K562 (cell line): ENCODE measurements around the gene ADGRL3. TPM values are rescaled to one million over a fixed set of nuclear protein-coding genes. Genes with fewer than 3 reads are reported as not detected.

Experiments used
- AFF4 ChIP-seq: sonication (generic); formaldehyde crosslinking; IDR thresholded peaks from 2 replicates; pipeline ENCODE4 v1.8.0; 2023; ENCODE audit warnings: mild to moderate bottlenecking, missing genetic modification reagents
- DEAF1 ChIP-seq: fragments of 450-650 bp; formaldehyde crosslinking; IDR thresholded peaks from 2 replicates; pipeline ENCODE4 v1.4.0; 2020; ENCODE audit warnings: mild to moderate bottlenecking, moderate library complexity
- DIDO1 ChIP-seq: fragments of 450-650 bp; IDR thresholded peaks from 2 replicates; pipeline ENCODE4 v1.6.1; 2016; ENCODE audit warnings: low read depth, missing biosample characterization, missing genetic modification characterization
- ELF4 ChIP-seq: fragments of 450-650 bp; formaldehyde crosslinking; IDR thresholded peaks from 2 replicates; pipeline ENCODE4 v1.4.0; 2022; ENCODE audit warnings: missing genetic modification characterization
- EP300 ChIP-seq: IDR thresholded peaks from 2 replicates; pipeline ENCODE4 v1.6.1; 2012; ENCODE audit warnings: low read length, improper control_type of control experiment
- ILF3 ChIP-seq: fragments of 450-650 bp; IDR thresholded peaks from 2 replicates; pipeline ENCODE4 v1.6.1; 2018; ENCODE audit warnings: antibody characterized with exemption, mild to moderate bottlenecking, moderate library complexity, borderline replicate concordance
- MAFF ChIP-seq: IDR thresholded peaks from 2 replicates; pipeline ENCODE4 v1.6.1; 2012; ENCODE audit warnings: low read length, improper control_type of control experiment
- MXD1 ChIP-seq: fragments of 250-450 bp; sonication (Bioruptor Pico); IDR thresholded peaks from 2 replicates; pipeline ENCODE4 v1.8.0; 2021; ENCODE audit warnings: borderline replicate concordance, mild to moderate bottlenecking, moderate library complexity; ENCODE audit not compliant: poor library complexity, severe bottlenecking
- SMC3 ChIP-seq: conservative IDR thresholded peaks from 2 replicates; pipeline ENCODE4 v1.6.1; 2011; ENCODE audit warnings: low read depth, low read length, improper control_type of control experiment; ENCODE audit not compliant: insufficient read depth
- ZBTB11 ChIP-seq, 3 experiments: fragments of 200-800 bp in 1 of 3; fragments of 250-450 bp in 1 of 3; fragments of 450-650 bp in 1 of 3; sonication (Bioruptor Pico) in 1 of 3; sonication (Bioruptor generic) in 1 of 3; formaldehyde crosslinking in 1 of 3; IDR thresholded peaks; 2 replicates each; pipeline versions ENCODE4 v1.6.1 to v1.8.0; 2016 to 2022; ENCODE audit warnings: mild to moderate bottlenecking in 2 of 3, missing genetic modification characterization in 2 of 3, missing compliant biosample characterization in 1 of 3, moderate library complexity in 1 of 3
- ZMIZ1 ChIP-seq, 2 experiments: fragments of 150-350 bp in 1 of 2; IDR thresholded peaks; 2 replicates each; pipeline ENCODE4 v1.6.1; 2012 to 2016; ENCODE audit warnings: low read depth in 2 of 2, low read length in 2 of 2, mild to moderate bottlenecking in 1 of 2, moderate library complexity in 1 of 2
- ZNF121 ChIP-seq: sonication (generic); formaldehyde crosslinking; conservative IDR thresholded peaks from 2 replicates; pipeline ENCODE4 v1.8.0; 2022; ENCODE audit warnings: missing genetic modification reagents
- ZNF785 ChIP-seq: fragments of 250-450 bp; sonication (Bioruptor Pico); IDR thresholded peaks from 2 replicates; pipeline ENCODE4 v1.4.0; 2020; ENCODE audit warnings: mild to moderate bottlenecking
- ZZZ3 ChIP-seq: fragments of 450-650 bp; IDR thresholded peaks from 2 replicates; pipeline ENCODE4 v1.6.1; 2016; ENCODE audit warnings: antibody characterized with exemption, mild to moderate bottlenecking, moderate library complexity
- polyA plus RNA-seq, 8 experiments: library from polyadenylated mRNA; depleted of rRNA in 4 of 8; stranded (reverse) in 5 of 8; unstranded in 3 of 8; fragments of >200 nt; fragmentation: Nextera tagmentation in 2 of 8; fragmentation: Illumina TruSeq in 1 of 8; extraction: Ambion mirVana in 2 of 8; extraction: Trizol in 1 of 8; gene quantifications; 2 replicates each; pipeline versions ENCODE4 v1.2.1 to v1.2.3, GENCODE V29; 2011 to 2014; ENCODE audit warnings: inconsistent platforms in 1 of 8, missing spikeins in 1 of 8
- total RNA-seq, 7 experiments: library from RNA; depleted of rRNA in 6 of 7; stranded (reverse); fragments of >200 nt in 6 of 7; fragmentation: Illumina TruSeq in 2 of 7; extraction: Trizol in 2 of 7; gene quantifications; 2 replicates each; pipeline versions ENCODE4 v1.2.1 to v1.2.3, GENCODE V29; 2011 to 2021; ENCODE audit warnings: low replicate concordance in 1 of 7

ADGRL3 gene
- total and polyA plus RNA-seq, 9 of the 15 experiments (the other 6 are each of a cell fraction or from before 2014, with no cell fraction given) = 0.03 to 0.14 (median 0.04) TPM; not detected in 2

- TF ChIP-seq ZBTB11 (CRISPR knock-in tag; IDR thresholded peaks at IDR 0.05) = no peak
- no peak for TF ChIP-seq ZNF785
- no peak for TF ChIP-seq ZNF121 (CRISPR knock-in tag)
- no peak for TF ChIP-seq EP300
- TF ChIP-seq ELF4 (CRISPR knock-in tag) = no peak
- no peak for TF ChIP-seq DIDO1 (tag)
- TF ChIP-seq MAFF = no peak
- no peak for TF ChIP-seq SMC3
- TF ChIP-seq MXD1 = no peak
- TF ChIP-seq DEAF1 (CRISPR knock-in tag) = no peak
- TF ChIP-seq AFF4 (CRISPR knock-in tag) = no peak
- no peak for TF ChIP-seq ZZZ3
- TF ChIP-seq ILF3 = no peak
- no peak for TF ChIP-seq ZMIZ1 (IDR thresholded peaks at IDR 0.05; ENCODE audit: low read depth in 2 of 2, low read length in 2 of 2)
Measured at GRCh38 chr4:61579786-61580185, 379.7 kb downstream of the ADGRL3 start (continued).
